KOPT-K1 (cell line): ENCODE data around the gene LEF1.

ENCODE experiments used
- H3K27ac ChIP-seq: fragments of 200-600 bp; sonication (generic); 2 replicates; pipeline ENCODE4 v1.5.1; 2016; ENCODE audit warnings: antibody characterized with exemption, mild to moderate bottlenecking, low read depth, low read length; ENCODE audit not compliant: poor library complexity, severe bottlenecking
- H3K36me3 ChIP-seq: fragments of 200-600 bp; sonication (generic); 2 replicates; pipeline ENCODE4 v1.5.1; 2017; ENCODE audit warnings: antibody characterized with exemption, mild to moderate bottlenecking, low read length, moderate library complexity; ENCODE audit not compliant: insufficient read depth
- H3K9me3 ChIP-seq: fragments of 200-600 bp; sonication (generic); 2 replicates; pipeline ENCODE4 v1.5.1; 2017; ENCODE audit warnings: antibody characterized with exemption, low read length, mild to moderate bottlenecking; ENCODE audit not compliant: insufficient read depth, poor library complexity, severe bottlenecking

LEF1 gene

GRCh38 chr4:108191269-108191914, 22.7 kb upstream of the LEF1 start:
- no peaks in the 10 kb centered on the region for H3K36me3 ChIP-seq
- H3K9me3 ChIP-seq = no peaks in the 10 kb centered on the region
- peak overlapping the region; percentile 4 for H3K27ac ChIP-seq

DNA sequence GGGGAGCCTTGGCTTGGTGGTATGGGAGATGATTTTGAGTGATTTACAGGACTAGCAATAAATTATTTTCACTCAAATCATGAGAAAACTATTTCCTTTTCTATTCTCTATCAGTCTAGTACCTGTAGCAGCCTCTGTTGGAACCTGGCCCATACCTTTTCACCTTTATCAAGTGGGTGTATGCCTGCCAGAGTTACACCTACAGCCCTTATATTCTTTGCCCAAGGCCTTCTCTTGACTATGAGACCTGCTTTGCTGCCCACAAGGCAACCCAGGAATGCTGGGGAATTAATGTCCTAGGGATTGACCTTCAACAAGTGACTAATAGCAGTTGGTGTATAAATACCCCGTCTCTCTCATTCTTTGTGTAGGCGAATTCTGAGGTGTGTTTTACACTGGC, 20.0 kb upstream of the LEF1 start:
- no peaks in the 10 kb centered on the region for H3K9me3 ChIP-seq
- H3K27ac ChIP-seq = no peak overlapping the region
- H3K36me3 ChIP-seq = no peaks in the 10 kb centered on the region

- Histone ChIP-seq H3K36me3 (no peaks in the 10 kb centered on the region), H3K9me3 (no peaks in the 10 kb centered on the region), H3K27ac (no peak overlapping the region)
These were observed 16.5 kb upstream of the LEF1 start for GRCh38 chr4:108185252-108185651.

DNA sequence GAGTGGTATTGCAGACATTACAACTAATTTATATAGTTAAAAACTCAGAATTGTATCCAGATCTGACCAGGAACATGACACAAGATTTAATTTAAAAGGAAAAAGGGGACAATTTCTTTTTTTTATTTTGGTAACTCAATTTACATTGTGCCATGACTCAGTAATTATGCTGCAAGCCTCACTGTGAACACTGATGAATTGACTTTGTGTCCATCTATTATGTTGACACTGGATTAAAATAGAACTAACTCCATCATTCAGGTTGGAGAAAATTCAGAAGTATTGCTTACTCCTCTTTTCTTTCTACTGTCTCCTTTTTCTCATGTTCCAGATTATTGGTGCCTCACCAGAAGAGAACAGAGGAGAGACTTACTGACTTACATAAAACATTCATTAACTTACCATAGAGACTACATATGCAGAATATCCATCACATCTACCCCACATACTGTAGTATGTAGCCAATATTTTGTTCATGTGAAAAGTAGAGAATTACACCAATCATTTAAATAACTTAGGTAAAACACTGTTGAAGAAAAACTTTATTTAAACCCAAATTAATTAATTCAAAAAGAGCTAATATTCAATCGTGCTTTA, 15.8 kb upstream of the LEF1 start:
- peaks cover under 1% of the 10 kb centered on the region; the same call in 1 of the 2 replicates for H3K36me3 ChIP-seq
- no peak overlapping the region for H3K27ac ChIP-seq
- H3K9me3 ChIP-seq = no peaks in the 10 kb centered on the region

DNA sequence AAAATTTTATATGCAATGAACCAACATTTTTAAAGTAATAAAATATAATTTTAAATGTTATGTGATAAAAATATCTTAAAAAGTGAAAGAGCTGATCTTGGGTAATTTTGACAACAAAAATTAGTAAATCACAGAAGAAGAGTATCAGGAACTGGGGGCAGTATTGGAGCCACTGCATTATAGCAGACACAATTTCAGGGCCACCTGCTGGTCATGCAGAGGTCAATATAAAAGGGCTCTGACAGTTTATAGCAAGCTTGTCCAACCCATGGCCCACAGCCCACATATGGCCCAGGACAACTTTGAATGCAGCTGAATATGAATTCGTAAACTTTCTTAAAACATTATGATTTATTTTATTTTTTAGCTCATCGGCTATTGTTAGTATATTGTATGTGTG, 13.0 kb upstream of the LEF1 start:
- no peaks in the 10 kb centered on the region for H3K9me3 ChIP-seq
- H3K36me3 ChIP-seq = peaks cover 26% of the 10 kb centered on the region
- H3K27ac ChIP-seq = no peak overlapping the region

DNA sequence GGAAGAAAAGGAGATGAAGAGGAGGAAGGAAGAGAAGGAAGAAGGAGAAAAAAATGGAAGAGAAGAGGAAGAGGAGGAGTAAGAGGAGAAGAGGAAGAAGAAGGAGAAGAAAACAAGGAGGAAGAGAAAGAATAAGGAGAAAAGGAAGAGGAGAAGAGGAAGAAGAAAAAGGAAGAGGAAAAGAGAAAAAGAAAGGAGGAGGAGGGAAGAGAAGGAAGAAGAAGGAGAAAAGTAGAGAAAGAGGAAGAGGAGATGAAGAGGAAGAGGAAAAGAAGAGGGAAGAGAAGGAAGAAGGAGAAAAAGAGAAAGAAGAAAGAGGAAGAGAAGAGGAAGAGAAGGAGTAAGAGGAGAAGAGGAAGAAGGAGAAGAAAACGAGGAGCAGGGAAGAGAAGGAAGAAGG, 11.8 kb upstream of the LEF1 start:
- Histone ChIP-seq H3K27ac (no peak overlapping the region), H3K9me3 (no peaks in the 10 kb centered on the region), H3K36me3 (peaks cover 38% of the 10 kb centered on the region)

DNA sequence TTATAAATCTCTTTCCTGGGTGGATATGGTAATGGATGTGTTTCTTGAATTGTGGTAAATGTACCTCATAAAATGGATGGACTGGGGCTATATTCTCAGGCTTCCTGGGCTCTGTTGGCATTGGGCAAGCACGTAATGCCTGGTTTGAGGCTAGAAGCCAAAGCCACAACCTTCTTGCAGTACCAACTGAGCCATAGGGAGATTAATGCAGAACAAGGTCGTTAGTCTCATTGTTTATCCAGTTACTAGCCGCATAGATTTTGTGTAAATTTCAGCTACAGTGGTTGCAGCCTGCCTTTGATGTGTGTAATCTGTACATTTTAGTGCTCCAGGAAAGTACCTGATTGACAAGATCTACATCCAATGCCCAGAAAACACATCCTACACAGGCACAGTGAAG, 7.2 kb upstream of the LEF1 start:
- Histone ChIP-seq H3K27ac (peak overlapping the region; percentile 2), H3K36me3 (peaks cover 38% of the 10 kb centered on the region)

DNA sequence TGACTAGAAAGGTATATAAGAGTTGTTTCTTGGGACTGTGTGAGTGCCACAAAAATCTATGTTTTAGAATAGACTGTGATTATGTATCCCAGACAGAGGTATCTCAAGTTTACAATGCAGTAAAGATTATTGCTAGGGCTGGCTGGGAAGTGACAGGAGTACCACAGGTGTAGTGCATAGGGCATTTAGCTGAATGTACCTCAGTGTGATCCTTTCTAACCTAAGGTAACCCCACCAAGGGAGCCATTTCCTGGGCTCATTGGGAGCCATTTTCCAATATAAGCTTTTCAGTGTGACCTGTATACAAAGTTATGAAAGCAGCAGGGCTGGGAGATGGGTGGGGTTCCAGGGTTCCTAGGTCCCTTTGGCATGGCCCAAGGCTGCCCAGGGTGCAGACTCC, 6.1 kb upstream of the LEF1 start:
- H3K27ac ChIP-seq = peak overlapping the region; percentile 99
- no peaks in the 10 kb centered on the region for H3K9me3 ChIP-seq
- H3K36me3 ChIP-seq = peaks cover 38% of the 10 kb centered on the region

More for the DNA sequence above, 7.2 kb upstream of the LEF1 start:
- no peaks in the 10 kb centered on the region for H3K9me3 ChIP-seq

DNA sequence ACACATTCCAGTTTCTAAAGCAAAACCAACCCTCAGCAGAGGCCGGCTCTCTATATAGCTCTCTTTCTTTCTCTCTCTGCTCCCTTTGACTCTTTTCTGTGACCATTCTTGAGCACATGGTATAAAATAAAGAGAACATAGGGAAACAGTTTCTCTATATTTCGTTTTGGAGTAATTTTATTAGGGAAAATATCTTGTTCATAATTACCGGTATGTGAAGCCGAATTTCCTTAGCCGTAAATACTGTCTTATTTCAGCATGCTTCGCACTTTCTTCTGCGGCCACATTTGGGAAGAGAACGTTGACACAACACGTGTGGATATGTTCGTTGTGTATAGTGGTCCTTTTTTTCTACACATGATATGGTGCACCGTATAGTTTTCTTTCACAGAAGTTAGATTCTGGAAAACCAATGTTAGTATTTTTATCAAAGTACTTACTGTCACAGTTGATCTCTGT, 4.9 kb upstream of the LEF1 start:
- H3K36me3 ChIP-seq = peaks cover 28% of the 10 kb centered on the region
- H3K27ac ChIP-seq = peak overlapping the region; percentile 99
- no peaks in the 10 kb centered on the region for H3K9me3 ChIP-seq

GRCh38 chr4:108172753-108173598, 4.2 kb upstream of the LEF1 start:
- H3K9me3 ChIP-seq = no peaks in the 10 kb centered on the region
- H3K36me3 ChIP-seq = peaks cover 25% of the 10 kb centered on the region
- peak overlapping the region; percentile 99 for H3K27ac ChIP-seq

DNA sequence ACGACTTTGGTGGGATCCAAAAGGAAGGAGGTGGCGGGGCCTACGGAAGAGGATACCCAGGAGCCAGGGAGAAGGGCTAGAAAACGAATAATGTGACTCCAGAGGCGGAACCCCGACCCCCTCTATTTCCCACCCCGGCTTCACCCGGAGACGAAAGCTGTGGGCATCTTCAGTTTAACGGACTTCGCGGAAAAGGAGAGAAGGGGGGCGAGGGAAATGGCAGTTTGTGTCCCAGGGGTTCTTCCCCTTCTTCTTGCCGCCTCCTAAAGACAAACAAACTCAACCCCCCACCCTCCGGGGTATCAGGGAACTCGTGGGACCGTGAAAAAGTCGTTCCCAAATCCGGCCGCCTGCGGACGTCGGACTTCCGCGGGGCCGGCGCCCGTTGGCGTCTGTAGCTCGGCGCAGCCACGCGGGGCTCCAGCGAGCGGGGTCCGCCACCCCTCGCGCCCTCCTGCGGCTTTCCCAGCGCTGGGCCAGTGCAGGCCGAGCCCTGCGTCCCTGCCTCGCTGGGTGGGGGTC, 3.6 kb upstream of the LEF1 start:
- peak overlapping the region; percentile 99 for H3K27ac ChIP-seq
- H3K36me3 ChIP-seq = peaks cover 18% of the 10 kb centered on the region
- H3K9me3 ChIP-seq = no peaks in the 10 kb centered on the region

DNA sequence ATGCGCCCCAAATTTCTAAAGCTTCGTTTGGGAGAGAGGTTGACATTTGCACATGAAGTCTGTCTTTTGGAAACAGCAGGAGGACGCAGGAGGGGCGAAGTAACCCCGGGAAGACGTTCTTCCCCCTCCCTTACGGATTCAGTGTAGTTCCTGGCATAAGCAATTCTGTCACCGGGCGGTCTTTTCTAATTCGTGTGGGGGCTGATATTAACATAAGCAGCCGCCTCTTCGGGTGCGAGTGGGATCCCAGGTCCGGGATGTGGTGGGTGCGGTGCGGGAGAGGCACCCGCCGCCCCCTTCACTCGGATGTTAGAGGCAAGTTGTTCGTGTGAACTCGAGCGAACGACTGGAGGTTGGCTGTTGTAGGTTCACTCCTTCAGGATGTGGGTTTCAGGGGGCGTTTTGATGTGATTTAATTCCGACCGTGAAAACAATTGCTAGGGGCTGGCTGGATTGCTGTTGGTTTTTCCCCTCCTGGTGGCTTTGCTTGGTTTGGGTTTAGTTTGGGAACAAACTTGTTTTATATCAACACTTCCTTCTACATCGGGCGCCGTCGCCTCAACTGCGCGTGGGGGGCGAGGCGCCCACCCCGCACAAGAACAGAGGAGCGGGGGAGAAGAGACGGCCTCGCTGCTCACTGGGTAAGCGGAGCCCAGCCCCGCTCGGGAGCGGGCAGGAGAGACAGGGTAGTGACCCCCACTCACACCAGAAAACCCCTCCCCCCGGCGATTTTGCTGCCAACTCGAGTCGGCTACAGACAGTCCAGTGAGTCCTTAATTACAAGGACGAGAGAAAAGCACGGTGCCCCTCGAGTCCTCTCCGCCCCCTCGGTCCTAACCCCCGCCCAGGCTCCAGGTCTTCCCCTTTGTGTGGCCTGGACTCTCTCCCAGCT, 2.9 kb upstream of the LEF1 start:
- Histone ChIP-seq H3K9me3 (no peaks in the 10 kb centered on the region), H3K27ac (peak overlapping the region; percentile 99)

DNA sequence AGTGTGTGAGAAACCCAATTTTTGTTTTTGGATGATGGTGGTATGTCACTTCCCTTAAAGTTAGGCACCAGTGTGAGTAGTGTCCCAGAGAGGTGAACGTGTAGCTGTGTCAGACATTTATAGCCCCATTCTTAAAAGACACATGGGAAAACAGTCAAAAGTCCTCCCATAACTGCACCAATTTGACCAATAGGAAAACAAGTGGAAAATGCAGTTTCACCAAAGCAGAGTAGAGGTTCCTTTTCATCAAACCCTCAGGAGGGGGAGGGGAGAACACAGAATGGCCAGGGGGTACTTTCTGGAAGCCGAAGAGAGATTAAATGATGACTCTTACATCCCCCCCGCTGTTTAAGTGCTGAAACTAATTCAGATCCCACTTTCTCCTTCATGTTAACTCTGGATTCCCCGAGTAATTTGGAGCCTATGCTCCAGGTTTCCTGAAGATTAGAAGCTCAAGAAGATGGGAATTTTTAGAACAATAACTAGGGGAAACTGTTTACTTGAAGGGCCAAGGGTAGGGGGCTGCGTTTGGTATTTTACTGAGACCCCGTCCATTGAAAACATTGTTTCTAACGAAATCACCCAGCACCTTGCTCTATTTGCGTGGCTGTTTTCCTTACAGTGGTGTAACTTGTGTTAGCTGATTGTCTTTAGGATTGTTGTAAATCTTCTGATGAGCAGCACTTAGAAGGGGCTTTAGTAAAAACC, 2.1 kb upstream of the LEF1 start:
- Histone ChIP-seq H3K36me3 (peaks cover 8% of the 10 kb centered on the region), H3K27ac (peak overlapping the region; percentile 99), H3K9me3 (no peaks in the 10 kb centered on the region)

More for the DNA sequence above, 2.9 kb upstream of the LEF1 start:
- H3K36me3 ChIP-seq = peaks cover 11% of the 10 kb centered on the region

GRCh38 chr4:108169664-108170063, 932 bp upstream of the LEF1 start:
- peaks cover 16% of the 10 kb centered on the region for H3K36me3 ChIP-seq
- H3K9me3 ChIP-seq = no peaks in the 10 kb centered on the region
- peak overlapping the region; percentile 99 for H3K27ac ChIP-seq
